Astrocyte (in vitro differentiated cells and primary cell): ENCODE measurements around the gene COPE.

Experiments used
- CTCF ChIP-seq: IDR thresholded peaks from 2 replicates; pipeline ENCODE4 v1.5.1; 2011; ENCODE audit warnings: low read depth, mild to moderate bottlenecking, inconsistent platforms, low read length, moderate library complexity; ENCODE audit not compliant: insufficient read depth
- EZH2 ChIP-seq: IDR thresholded peaks from 2 replicates; pipeline ENCODE4 v1.6.1; 2012; ENCODE audit warnings: mild to moderate bottlenecking, low read length, inconsistent platforms; ENCODE audit not compliant: insufficient read depth

- TF ChIP-seq CTCF (no peak), EZH2 (no peak)
Observed at GRCh38 chr19:18941628-18942354, 22.6 kb upstream of the COPE start.
